ENCODE results near the gene CPEB4. TPM values are rescaled to one million over a fixed set of nuclear protein-coding genes. Genes with fewer than 3 reads are reported as not detected.
A peak's percentile ranks its signal among the peaks of the same experiment; 100 is the strongest.

Gene CPEB4
- total and polyA plus RNA-seq, 10 of the 15 experiments (the other 5 are each of a cell fraction or from before 2014, with no cell fraction given): 6.9 to 33.1 (median 20.4) TPM

DNA sequence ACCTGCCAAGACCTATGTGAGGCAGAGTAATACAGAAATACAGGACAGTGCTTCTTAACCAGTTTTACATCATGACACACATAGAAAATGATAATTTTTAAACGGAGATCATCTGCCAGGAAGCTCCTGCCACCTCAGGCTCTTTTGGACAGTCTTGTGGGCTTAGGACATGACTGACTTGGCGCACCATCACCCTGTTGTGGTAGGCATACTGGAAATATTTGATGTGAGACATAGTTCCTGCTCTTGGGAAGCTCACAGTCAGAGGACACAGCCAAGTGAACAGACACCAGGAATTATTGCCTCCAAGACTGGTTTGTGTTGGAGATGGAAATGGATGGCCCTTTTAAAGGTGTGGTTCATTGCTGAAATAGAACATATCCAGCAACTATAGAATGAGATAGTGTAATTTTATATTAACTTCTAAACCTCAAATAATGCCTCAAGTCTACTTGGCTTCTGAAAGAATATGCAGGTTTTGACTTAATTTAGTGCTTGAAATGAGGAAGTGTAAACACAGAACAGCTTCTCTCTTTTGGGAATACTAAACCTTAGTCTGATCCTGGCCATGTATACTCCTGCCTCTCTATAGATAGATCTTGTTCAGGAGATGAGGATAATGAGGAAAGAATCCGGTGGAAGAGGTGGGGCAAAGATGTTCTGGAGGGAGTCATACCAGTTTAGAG, 19.7 kb downstream of the CPEB4 start:
- SMC1A ChIA-PET (ENCODE audit: uncharacterized antibody, unreplicated experiment): interaction anchor here (0.9 to 14.0 kb wide), 13 partner anchors 10 to 279 kb away, joined by 3 to 361 read pairs (median 4); partner anchors contain the start of gene CPEB4
- Histone ChIP-seq H3K9ac (ENCODE audit: control insufficient read depth, insufficient read depth, low read length) (no peak overlapping the region; the same call in 1 of the 2 replicates), H3K4me1 (ENCODE audit: control insufficient read depth, insufficient read depth, low read length) (peaks cover 31% of the 10 kb centered on the region), H3K9me3 (replicated peaks; ENCODE audit: control insufficient read depth, insufficient read depth, low read length) (no peaks in the 10 kb centered on the region), H3K27ac (ENCODE audit: control insufficient read depth, insufficient read depth) (peak overlapping the region; percentile 60), H3K4me2 (ENCODE audit: control insufficient read depth, insufficient read depth) (peak overlapping the region; percentile 36), H3K4me3 (no peak overlapping the region), H2AFZ (ENCODE audit: control insufficient read depth, low read depth, low read length) (no peak overlapping the region), H3K79me2 (ENCODE audit: control insufficient read depth, insufficient read depth, low read length) (peaks cover 68% of the 10 kb centered on the region), H3K27me3 (replicated peaks in 1 of 2; ENCODE audit: control insufficient read depth in 2 of 2, insufficient read depth in 2 of 2, low read length in 1 of 2) (no peaks in the 10 kb centered on the region), H3K36me3 (ENCODE audit: control insufficient read depth in 2 of 2, insufficient read depth in 2 of 2, low read length in 1 of 2) (0 out of 4 replicates have a peak, but pooled peaks cover 0 to 2% of the 10 kb centered on the region in 2 experiments), H4K20me1 (ENCODE audit: control insufficient read depth, insufficient read depth) (no peaks in the 10 kb centered on the region)
- FAIRE-seq: no peak
- TF ChIP-seq IKZF2 (IDR thresholded peaks at IDR 0.05): peak; percentile 33 to 37; a peak in 2 of 4 replicates
- TF ChIP-seq SPI1 (IDR thresholded peaks at IDR 0.05; ENCODE audit: borderline replicate concordance, insufficient read depth, low read depth, low read length): peak; percentile 85
- TF ChIP-seq NR2F1 (conservative IDR thresholded peaks at IDR 0.05): no peak
- 0 out of 2 replicates have a peak, but pooled peaks have one; percentile 32 for TF ChIP-seq IKZF1 (conservative IDR thresholded peaks at IDR 0.05)
- TF ChIP-seq SMARCA5 (IDR thresholded peaks at IDR 0.05): no peak
- TF ChIP-seq LARP7 (IDR thresholded peaks at IDR 0.05): no peak
- BruUV-seq (replicated peaks): no TSS peak
- 67% methylated on average over 3 of the region's 3 CpGs for WGBS (ENCODE audit: insufficient coverage, insufficient replicate concordance, low lambda C conversion rate, missing lambda C conversion rate)
- in situ Hi-C loops (cut with MboI): no loop called here
- intact Hi-C loops (cut with micrococcal nuclease; ENCODE audit: unreplicated experiment): no loop called here
- ATAC-seq: peak; percentile 38
- POLR2A ChIA-PET: interaction anchor here (0.9 to 3.3 kb wide), 6 partner anchors 8 to 122 kb away, joined by 3 to 16 read pairs (median 6); partner anchors contain the start of gene CPEB4
- DNase-seq (ENCODE audit: low read depth, low spot score): no peak
- CTCF ChIA-PET: interaction anchor here (0.6 to 9.0 kb wide), 12 partner anchors 10 to 417 kb away, joined by 3 to 71 read pairs (median 4); partner anchors contain the start of genes BOD1 and CPEB4
- RAD21 ChIA-PET (ENCODE audit: unreplicated experiment): interaction anchor here (0.7 to 3.8 kb wide), 9 partner anchors 10 to 228 kb away, joined by 3 to 50 read pairs (median 8); partner anchors contain the start of gene CPEB4
